GM21723 (cell line): Measurements from ENCODE around the gene NUP133.

Experiments
- ATAC-seq: cut with Tn5 transposase; IDR thresholded peaks from one replicate; pipeline ENCODE4 v1.9.1; 2021; ENCODE audit warnings: mild to moderate bottlenecking, moderate library complexity; ENCODE audit not compliant: unreplicated experiment

NUP133 gene

DNA sequence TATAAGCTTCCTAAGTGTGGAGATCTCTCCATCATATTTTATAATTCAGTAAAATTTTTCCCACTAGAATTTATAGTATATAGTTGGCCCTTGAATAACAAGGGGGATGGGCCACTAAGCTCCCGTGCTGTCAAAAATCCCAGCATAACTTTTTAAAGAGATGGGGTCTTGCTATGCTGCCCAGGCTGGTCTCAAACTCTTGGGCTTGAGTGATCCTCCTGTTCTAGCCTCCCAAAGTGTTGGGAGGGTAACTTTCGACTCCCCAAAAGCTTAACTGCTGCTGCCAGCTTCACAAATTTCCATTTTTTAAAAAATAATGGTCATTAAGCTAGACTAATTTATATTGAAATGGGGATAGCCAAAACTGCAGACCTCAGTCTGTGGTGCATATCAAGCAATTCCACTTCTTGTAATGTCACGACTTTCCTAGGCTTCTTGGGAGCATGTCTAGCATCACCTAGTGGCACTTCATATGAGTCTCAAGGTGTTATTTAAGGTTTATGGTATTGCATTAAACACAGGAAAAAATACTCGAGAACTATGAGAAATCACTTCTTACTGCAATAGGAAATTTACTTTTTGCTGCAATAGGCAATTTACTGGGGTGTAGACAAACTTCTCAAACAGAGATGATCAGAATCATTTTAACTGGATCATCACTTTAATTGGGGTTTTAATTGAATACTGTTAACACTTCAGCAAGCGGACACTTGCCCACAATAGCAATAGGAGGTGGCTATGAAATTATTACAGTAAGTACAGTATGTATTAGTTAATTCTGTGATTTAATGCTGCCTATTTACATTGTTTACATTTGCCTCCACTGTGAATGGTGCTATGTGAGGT is 55.0 kb downstream of the NUP133 start:
- ATAC-seq = no peak

DNA sequence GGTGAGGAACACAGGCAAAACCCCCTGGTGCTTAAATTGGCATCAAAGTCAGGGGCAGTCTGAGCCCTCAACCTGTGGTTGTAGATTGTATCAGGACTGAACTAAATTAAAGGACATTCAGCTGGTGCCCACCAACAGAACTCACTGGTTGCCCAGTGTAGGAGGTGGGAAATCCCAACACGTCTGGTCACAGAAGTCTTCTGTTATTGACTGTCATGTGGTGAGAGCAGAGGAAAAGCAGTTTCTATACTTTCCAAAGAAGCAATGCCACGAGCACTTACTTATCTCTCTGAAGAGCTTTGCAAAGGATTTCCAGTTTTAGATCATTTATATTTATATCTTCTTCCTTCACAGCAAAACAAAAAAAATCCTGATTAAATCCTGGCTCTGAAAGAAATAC is 59.3 kb downstream of the NUP133 start:
- ATAC-seq = no peak

DNA sequence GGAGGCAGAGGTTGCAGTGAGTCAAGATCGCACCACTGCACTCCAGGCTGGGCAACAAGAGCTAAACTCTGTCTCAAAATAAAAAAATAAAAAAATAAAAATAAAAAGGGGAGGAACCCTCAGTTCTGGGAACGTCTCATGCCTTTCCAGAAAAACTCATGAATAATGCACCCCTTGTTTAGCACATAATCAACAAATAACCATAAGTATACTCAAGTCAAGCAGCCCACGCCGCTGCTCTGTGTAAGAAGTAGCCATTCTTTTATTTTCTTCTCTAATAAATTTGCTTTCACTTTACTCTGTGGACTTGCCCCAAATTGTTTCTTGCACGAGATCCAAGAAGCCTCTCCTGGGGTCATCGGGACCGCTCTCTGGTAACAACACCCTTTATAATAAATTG is 59.8 kb downstream of the NUP133 start:
- ATAC-seq = no peak

DNA sequence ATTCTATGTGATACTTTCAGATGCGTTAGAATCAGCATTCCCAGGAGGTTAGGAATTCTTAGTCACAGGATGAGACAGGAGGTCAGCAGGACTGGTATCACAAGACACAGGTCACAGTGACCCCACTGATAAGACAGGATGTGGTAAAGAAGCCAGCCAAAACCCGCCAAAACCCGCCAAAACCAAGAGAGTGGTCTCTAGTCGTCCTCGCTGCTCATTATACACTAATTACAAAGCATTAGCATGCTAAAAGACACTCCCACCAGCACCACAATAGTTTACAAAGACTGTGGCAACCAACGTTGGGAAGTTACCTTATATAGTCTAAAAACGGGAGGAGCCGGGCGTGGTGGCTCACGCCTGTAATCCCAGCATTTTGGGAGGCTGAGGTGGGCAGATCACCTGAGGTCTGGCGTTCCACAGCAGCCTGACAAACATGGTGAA is 60.3 kb downstream of the NUP133 start:
- no peak for ATAC-seq

DNA sequence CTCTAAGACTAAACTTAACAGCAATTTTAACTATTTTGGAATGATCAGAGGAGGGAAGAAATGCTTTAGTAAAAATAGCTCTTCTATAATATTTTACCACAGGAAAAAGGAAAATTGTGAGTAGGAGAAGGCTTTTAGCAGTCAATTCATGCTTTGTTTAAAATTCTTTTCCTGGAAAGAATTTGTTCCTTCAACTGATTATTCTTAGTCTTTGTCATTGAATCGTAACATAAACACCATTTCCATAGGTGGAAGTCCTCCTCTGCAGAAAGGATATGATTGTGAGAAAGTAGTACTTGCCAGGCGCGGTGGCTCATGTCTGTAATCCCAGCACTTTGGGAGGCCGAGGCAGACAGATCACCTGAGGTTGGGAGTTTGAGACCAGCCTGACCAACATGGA is 62.3 kb downstream of the NUP133 start:
- ATAC-seq = no peak

DNA sequence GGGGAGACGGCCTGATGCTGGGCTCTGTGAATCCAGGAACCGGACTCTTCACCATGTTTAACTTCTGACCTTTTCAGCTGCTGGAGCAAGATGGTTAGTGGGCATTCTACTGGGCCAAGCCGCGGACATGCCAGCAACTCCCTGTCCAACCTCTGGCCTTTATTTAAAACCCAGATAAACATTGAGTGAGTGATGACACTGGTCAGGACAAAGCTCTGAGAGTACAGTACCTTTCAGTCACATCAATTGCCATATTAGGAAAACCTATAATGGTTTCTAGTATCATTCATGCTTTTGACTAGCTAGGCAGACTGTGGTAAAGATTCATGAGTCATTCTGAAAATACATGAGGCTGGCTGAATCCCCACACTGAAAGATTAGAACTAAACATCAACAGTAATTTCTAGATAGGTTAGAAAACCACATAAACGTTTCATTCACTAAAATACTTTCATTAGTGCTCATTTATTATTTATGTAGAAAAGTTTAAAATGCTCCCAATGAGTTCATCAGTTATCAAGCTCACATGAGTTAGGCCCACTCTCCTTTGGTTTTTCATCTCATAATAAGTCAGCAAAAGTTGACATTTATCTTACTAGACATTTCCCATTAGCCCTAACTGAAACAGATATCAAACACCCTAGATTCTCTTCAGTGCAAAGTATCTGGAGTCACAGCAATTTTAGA is 67.1 kb downstream of the NUP133 start:
- ATAC-seq = peak; percentile 98

DNA sequence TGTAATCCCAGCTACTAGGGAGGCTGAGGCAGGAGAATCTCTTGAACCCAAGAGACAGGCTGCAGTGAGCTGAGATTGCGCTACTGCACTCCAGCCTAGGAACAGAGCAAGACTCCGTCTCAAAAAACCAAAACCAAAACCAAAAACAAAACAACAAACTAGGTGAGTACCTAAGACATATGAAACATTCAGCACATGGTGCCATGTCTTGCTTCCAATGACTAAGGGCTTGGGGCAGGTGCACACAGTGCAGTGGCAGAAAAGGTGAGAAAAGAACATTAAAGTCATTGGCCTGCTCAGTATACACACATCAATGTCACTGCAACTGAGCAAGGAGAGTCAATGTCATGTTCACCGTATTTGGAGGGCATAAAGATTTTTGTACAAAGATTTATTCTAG is 70.1 kb downstream of the NUP133 start:
- ATAC-seq = no peak

DNA sequence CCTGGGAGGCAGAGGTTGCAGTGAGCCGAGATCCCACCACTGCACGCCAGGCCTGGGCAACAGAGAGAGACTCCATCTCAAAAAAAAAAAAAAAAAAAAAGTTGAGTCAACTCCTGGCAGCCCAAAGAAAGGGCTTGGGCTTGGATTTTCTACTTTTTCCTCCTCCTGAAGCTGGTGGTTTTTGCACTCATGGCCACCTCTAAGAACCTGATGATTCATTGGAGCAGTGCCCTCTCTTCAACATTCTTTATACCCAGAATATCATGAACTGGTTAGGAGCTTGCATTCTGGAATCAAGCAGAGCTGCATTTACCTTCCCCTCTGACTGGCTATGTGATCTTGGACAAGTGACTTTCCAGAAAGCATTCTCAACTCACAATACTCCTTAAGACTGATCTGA is 70.7 kb downstream of the NUP133 start:
- no peak for ATAC-seq

DNA sequence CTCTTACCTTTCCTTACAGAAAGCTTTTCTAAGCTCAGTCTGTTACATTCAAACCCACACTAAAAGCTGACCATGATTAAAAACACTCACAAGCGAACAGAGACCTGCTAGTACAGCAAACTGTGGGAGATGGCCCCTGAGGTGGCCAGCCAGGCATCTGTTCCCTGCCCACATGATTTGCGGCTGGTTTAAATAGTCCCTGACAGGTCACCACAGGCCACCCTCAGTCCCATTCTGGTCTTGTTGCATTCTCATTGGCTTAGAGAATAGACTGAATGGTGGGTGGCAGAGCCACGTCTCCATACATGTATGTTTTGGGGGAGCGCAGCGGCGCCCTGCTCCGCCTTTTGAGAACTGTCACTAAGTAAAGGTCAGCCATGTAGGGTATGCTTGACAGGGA is 71.9 kb downstream of the NUP133 start:
- no peak for ATAC-seq

DNA sequence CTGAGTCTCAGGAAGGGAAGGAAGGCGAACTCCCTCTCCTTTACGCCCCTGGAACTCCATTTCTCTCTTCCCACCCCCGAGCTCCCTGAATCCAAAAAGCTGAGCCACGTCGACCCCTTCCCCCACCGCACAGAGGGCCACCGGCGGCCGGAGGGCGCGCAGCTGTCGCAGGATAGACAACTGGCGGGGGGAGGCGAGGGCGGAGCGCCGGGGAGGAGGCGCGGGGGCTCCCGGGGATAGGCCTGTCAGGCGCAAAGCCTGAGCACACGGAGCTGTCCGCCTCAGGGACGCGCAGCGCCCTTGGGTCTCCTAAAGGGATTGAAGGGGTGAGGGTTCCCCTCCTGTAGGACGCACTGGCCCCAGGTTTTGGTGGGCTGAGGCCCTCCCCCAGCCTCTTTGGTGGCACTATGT is 73.5 kb downstream of the NUP133 start:
- ATAC-seq = no peak

DNA sequence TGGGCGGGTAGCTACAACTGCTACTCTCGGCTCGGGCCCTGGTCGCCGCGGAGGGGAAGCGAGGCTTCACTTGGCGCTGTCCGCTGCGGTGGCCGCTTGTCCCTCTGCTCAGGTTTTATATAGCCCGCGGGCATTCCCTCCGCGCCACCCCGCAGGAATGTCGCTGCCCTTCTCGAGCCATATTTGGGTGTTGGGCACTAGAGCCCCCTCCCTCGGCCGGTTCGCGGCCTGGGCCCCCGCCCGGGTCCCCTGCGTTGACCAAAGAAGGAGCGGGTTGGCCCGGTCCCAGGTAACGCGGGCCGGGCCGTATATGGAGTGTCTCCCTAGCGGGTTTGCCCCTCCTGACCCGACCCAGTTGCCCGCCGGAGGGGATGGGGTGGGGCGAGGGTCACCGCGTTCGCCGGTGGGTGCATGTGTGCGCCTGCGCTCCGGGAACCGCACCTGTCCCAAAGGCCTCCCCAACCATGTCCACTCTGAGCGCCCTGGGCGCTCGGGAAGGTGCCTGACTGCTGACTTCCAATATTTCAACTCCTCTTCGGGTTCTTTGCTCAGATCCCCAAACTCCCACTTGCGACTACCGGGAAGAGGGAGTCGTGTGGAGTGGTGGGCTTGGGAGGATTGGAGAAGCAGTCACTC is 74.0 kb downstream of the NUP133 start, which contains the start of gene ACTA1:
TSS of gene ACTA1 (minus strand) at position 90 of the 636 bp plus-strand sequence. CDS start 979 bp downstream, outside the sequence.
- ATAC-seq = no peak

DNA sequence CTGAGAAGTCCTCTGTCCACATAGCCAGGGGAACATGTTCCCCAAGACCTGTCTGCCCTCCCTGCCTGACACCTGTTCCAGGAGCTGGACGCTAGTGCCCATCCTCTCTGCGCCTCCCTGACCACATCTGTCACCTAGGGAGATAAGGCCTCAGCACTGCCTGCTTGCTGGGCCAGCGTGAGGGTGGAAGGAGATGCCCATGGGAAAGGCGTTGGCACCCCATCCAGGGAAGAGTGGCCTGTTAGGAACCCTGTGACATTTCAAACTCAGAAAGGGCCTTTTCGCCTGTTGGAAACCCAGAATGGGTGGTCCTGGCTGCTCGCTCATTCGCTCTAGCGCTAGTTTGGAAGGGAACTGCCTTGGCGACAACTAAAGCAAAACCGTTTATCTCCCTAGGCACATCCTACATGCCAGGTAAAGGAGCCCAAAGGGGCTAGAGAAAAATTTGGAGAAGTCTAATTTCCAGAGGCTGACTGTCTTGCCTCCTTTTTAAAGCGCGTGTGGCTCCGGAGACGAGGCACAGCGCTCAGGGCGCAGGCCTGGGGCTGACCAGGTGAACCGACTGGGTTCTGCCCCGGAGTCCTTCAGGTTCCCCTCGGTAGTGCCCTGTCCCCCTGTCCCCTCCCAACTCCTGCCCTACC is 74.7 kb downstream of the NUP133 start:
- ATAC-seq = no peak

DNA sequence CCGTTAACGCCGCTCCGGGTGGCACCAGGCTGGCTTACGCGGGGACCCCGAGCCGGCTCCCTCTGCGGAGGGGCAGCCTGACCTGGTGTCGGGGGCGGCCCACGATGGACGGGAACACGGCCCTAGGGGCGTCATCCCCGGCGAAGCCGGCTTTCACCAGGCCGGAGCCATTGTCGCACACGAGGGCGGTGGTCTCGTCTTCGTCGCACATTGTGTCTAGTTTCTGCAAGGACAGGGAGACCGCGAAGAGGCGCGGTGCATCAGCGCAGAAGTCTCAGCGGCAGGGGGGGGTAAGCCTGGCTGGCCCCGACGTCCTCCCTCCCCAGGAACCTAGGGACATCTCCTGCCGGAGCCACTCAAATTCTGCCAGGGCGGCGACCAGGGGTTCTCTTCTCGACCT is 75.2 kb downstream of the NUP133 start:
- ATAC-seq = no peak

DNA sequence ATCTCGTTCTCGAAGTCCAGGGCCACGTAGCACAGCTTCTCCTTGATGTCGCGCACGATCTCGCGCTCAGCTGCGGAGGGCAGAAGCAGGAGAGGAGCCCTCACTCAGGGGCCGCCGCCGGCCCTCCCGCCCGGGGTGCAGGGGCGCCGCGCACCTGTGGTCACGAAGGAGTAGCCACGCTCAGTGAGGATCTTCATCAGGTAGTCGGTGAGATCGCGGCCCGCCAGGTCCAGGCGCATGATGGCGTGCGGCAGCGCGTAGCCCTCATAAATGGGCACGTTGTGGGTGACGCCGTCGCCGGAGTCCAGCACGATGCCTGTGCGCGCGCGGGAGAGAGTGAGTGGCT is 76.1 kb downstream of the NUP133 start:
- no peak for ATAC-seq

DNA sequence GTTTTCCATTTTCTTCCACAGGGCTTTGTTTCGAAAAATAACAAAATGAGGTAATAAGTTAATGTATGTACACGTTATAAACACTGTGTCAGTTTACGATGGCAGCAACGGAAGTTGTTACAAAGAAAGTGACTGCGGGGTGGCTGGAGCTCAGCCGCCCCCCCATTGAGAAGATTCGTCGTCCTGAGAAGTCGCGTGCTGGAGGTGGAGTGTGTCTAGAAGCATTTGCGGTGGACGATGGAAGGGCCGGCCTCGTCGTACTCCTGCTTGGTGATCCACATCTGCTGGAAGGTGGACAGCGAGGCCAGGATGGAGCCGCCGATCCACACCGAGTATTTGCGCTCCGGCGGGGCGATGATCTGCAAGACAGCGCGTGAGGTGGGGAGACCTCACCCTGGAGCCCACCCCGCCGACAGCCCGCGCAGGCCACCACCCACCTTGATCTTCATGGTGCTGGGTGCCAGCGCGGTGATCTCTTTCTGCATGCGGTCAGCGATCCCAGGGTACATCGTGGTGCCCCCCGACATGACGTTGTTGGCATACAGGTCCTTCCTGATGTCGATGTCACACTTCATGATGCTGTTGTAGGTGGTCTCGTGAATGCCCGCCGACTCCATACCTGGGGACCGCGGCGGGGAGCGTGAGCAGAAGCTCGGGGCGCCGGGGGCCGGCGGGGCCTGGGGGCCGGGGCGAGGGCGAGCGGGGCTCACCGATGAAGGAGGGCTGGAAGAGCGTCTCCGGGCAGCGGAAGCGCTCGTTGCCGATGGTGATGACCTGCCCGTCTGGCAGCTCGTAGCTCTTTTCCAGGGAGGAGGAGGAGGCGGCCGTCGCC is 76.6 kb downstream of the NUP133 start:
- no peak for ATAC-seq

DNA sequence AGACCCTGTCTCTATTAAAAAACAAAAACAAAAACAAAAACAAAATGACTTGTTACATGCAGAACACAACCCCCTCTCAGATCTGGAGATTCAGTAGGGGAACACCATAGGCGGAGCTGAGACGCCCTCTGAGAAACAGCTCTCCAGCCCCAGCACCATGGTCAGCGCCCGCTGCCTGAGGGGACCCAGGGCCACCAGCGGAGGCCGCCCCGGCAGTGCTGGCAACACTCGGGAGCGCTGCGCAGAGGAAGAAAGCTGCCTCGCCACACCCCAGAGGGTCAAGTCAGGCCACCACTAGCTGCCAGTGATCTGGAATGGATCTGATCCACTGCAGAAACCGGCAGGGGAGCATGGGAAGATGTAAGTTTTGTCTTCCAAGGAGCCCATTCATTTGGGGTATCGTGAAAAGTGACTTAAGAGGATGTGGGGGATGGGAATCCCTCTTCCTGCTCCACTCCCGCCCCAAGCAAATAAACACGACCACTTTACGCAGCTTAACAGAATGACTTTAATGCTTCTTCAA is 77.3 kb downstream of the NUP133 start:
- no peak for ATAC-seq

DNA sequence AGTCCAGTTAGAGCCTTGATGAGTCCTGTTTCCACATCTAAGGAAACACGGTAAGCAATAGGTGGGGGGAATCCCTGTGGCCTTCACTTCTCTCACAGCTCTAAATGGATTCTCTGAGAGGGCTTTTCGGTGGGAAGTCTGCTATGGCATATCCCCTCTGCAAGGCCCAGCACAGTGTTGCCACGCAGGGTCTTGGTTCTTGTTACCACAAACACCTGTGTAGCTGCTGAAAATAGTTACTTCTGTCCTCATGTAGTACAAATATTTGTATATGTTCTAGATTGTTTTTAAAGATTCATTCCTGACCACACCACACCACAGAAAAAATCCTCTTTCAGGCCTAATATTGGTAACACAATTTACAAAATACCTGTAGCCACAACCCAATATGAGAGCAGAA is 79.9 kb downstream of the NUP133 start:
- ATAC-seq = no peak

DNA sequence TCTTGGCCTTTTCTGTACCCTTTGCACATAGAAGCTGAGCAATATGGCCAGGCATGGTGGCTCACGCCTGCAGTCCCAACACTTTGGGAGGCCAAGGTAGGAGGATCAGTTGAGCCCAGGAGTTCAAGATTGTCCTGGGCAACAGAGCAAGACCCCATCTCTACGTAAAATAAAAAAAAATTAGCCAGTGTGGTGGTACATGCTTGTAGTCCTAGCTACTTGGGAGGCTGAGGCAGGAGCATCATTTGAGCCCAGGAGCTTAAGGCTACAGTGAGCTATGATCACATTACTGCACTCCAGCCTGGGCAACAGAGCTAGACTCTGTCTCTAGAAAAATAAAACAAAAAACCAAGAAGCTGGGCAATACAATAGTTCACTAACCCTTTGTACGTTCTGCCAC is 80.6 kb downstream of the NUP133 start:
- no peak for ATAC-seq

DNA sequence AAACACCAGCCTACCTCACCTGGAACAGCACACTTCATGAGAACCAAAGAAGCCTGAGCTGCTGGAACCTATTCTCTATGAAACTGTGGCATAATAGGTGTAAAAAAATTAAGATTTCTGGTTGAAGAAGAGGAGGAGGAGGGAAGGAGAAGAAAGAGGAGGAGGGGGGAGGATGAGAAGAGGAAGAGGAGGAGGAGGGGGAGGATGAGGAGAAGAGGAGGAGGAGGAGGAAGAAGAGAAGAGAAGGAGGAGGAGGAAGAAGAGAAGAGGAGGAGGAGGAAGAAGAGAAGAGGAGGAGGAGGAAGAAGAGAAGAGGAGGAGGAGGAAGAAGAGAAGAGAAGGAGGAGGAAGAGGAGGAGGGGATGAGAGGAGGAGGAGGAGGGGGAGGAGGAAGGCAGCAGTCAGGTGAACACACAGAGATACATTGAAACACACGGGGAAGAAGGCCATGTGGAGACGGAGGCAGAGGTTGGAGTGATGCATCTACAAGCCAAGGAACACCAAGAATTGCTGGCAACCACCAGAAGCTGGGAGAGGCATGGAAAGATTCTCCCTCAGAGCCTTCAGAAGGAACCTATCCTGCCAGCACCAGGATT is 82.5 kb downstream of the NUP133 start:
- no peak for ATAC-seq

DNA sequence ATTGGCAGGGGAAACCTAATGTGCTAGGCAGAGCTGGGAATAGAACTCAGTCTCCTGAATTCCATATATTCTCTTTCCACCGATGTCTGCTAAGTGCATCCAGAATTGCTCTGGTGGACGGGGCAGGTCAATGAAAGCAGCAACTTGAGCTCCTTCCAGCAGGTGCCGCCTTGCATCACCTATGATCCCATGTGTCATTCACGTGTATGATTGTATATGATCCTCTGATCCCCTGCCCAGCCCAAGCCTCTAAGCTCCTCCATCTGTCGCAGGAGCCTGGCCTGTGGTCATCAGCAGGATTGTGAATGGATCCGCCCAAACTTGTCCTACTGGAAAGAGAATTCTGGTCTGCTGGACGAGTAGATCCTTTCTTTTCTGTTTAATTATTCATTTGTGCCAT is 87.4 kb downstream of the NUP133 start:
- no peak for ATAC-seq
